ENCODE measurements around the gene CRIP3.

CRIP3 gene

DNA sequence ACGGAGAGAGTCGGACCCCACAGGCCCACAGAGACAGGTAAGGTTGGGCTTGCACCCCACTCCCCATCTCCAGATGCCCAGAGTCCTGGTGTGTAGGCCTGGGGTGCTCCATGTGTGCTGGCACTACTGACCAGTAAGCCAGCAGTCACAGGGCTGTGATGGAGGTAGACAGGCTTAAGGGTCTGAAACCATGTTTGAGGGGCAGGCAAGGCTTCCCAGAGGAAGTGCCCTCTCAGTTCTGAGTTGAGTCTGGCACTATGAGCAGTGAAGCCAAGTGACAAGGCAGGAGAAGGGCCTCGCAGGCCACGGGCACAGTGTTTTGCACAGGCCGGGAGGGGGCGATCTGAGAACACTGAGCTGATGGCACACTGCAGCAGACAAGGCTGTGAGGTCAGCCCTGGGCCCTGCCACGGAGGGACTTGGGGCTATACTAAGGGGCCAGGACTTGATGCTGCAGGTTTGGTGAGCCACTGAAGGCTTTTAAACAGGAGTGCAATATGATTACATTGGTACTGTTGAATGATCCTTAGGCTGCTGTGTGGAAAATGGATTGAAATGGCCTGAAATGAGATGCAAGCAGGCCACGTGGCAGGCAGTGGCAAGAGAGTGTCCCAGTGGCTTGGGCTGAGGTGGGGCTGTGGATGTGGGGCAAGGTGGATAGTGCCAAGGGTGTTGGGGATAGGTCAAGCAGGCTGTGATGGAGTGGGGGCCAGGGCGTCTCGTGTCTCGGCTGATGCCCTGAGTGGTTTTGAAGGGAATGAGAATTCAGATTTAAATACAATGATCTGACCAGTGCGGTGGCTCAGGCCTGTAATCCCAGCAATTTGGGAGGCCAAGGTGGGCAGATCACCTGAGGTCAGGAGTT is 45.1 kb downstream of the CRIP3 start:
- TF ChIP-seq EZH2 (IDR thresholded peaks at IDR 0.05; ENCODE audit: borderline replicate concordance, low read length) = no peak
- TF ChIP-seq, protein P1, sequence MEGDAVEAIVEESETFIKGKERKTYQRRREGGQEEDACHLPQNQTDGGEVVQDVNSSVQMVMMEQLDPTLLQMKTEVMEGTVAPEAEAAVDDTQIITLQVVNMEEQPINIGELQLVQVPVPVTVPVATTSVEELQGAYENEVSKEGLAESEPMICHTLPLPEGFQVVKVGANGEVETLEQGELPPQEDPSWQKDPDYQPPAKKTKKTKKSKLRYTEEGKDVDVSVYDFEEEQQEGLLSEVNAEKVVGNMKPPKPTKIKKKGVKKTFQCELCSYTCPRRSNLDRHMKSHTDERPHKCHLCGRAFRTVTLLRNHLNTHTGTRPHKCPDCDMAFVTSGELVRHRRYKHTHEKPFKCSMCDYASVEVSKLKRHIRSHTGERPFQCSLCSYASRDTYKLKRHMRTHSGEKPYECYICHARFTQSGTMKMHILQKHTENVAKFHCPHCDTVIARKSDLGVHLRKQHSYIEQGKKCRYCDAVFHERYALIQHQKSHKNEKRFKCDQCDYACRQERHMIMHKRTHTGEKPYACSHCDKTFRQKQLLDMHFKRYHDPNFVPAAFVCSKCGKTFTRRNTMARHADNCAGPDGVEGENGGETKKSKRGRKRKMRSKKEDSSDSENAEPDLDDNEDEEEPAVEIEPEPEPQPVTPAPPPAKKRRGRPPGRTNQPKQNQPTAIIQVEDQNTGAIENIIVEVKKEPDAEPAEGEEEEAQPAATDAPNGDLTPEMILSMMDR (IDR thresholded peaks at IDR 0.05; ENCODE audit: low read length) = peak; percentile 97
- no peak overlapping the region for H2AFZ ChIP-seq (ENCODE audit: low read length)
- H3K27ac ChIP-seq (ENCODE audit: low read depth, low read length, poor library complexity, severe bottlenecking) = no peak overlapping the region

DNA sequence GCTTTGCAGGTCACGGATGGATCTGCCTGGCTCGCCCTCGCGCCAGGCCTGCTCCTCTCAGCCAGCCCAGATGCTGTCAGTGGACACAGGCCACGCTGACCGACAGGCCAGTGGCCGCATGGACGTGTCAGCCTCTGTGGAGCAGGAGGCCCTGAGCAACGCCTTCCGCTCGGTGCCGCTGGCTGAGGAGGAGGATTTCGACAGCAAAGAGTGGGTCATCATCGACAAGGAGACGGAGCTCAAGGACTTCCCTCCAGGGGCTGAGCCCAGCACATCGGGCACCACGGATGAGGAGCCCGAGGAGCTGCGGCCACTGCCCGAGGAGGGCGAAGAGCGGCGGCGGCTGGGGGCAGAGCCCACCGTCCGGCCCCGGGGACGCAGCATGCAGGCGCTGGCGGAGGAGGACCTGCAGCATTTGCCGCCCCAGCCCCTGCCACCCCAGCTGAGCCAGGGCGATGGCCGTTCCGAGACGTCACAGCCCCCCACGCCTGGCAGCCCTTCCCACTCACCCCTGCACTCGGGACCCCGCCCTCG is 45.8 kb downstream of the CRIP3 start:
- Histone ChIP-seq H3K4me2 (ENCODE audit: low read length) (no peak overlapping the region), H3K4me3 (ENCODE audit: low read depth, low read length, poor library complexity, severe bottlenecking) (no peak overlapping the region), H3F3A (ENCODE audit: insufficient read depth, low read length) (no peaks in the 10 kb centered on the region), H4K20me1 (ENCODE audit: insufficient read depth, low read length) (no peaks in the 10 kb centered on the region), H2AFZ (ENCODE audit: low read length) (no peak overlapping the region), H3K9ac (ENCODE audit: low read length) (no peak overlapping the region), H3K4me1 (ENCODE audit: insufficient read depth, low read length, severe bottlenecking) (no peaks in the 10 kb centered on the region), H3K36me3 (ENCODE audit: insufficient read depth, low read length) (no peaks in the 10 kb centered on the region), H3K79me2 (ENCODE audit: insufficient read depth, low read length) (no peaks in the 10 kb centered on the region), H3K27ac (ENCODE audit: low read depth, low read length, poor library complexity, severe bottlenecking) (no peak overlapping the region), H3K9me2 (ENCODE audit: low read depth, low read length) (no peaks in the 10 kb centered on the region), H3K27me3 (ENCODE audit: insufficient read depth, low read length) (no peaks in the 10 kb centered on the region; the same call in 1 of the 2 replicates), H3K9me3 (ENCODE audit: low read length) (no peaks in the 10 kb centered on the region)
- no peak for TF ChIP-seq EZH2 (IDR thresholded peaks at IDR 0.05; ENCODE audit: borderline replicate concordance, low read length)
- TF ChIP-seq, protein P1 (IDR thresholded peaks at IDR 0.05; ENCODE audit: low read length) = no peak

More for the DNA sequence above, 45.1 kb downstream of the CRIP3 start:
- H3K9me2 ChIP-seq (ENCODE audit: low read depth, low read length) = no peaks in the 10 kb centered on the region
- no peak overlapping the region for H3K4me2 ChIP-seq (ENCODE audit: low read length)
- H4K20me1 ChIP-seq (ENCODE audit: insufficient read depth, low read length) = no peaks in the 10 kb centered on the region
- no peaks in the 10 kb centered on the region for H3F3A ChIP-seq (ENCODE audit: insufficient read depth, low read length)
- no peaks in the 10 kb centered on the region; the same call in 1 of the 2 replicates for H3K27me3 ChIP-seq (ENCODE audit: insufficient read depth, low read length)
- no peak overlapping the region for H3K9ac ChIP-seq (ENCODE audit: low read length)
- no peaks in the 10 kb centered on the region for H3K79me2 ChIP-seq (ENCODE audit: insufficient read depth, low read length)
- H3K4me1 ChIP-seq (ENCODE audit: insufficient read depth, low read length, severe bottlenecking) = no peaks in the 10 kb centered on the region
- H3K36me3 ChIP-seq (ENCODE audit: insufficient read depth, low read length) = no peaks in the 10 kb centered on the region
- no peak overlapping the region for H3K4me3 ChIP-seq (ENCODE audit: low read depth, low read length, poor library complexity, severe bottlenecking)
- H3K9me3 ChIP-seq (ENCODE audit: low read length) = no peaks in the 10 kb centered on the region

DNA sequence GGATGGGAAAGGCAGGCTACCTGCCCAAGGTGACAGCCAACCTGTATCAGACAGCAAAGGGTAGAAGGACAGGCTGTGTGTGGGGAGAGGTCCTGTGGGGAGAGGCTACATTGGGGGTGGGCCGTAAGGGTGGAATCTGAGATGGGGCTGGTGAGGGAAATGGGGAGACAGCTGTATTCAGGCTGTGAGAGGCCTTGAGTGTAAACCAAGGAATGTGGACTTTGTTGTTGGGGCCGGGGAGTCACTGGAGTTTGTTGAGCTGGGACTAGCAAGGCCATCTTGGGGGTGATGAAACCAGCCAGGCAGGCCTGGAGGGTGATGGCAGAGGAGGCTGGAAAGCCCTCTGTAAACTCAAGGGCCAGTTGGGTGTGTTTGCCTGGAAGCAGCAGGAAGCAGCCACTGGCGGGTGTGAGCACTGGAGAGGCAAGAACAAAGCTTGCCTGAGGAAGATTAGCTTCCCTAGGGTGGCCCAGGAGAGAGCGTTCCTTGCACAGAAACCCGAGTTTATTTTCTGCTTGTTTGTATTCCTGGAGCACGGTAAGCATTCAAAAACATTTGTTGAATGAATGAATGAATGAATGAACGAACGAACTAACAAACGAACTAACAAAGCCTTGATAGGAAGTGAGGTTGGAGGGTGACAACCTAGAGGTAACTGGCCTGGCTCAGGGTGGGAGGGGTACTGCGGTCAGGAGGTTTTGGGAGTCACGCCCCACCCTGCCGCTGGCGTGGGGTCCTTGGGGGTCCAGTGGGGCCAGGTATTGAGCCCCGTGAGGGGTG is 46.4 kb downstream of the CRIP3 start:
- H3K27ac ChIP-seq (ENCODE audit: low read depth, low read length, poor library complexity, severe bottlenecking) = no peak overlapping the region
- H3K36me3 ChIP-seq (ENCODE audit: insufficient read depth, low read length) = no peaks in the 10 kb centered on the region

More for the DNA sequence above, 46.4 kb downstream of the CRIP3 start:
- H3F3A ChIP-seq (ENCODE audit: insufficient read depth, low read length) = no peaks in the 10 kb centered on the region
- no peaks in the 10 kb centered on the region for H3K79me2 ChIP-seq (ENCODE audit: insufficient read depth, low read length)
- no peak overlapping the region for H3K4me2 ChIP-seq (ENCODE audit: low read length)
- no peaks in the 10 kb centered on the region for H4K20me1 ChIP-seq (ENCODE audit: insufficient read depth, low read length)
- no peak for TF ChIP-seq EZH2 (IDR thresholded peaks at IDR 0.05; ENCODE audit: borderline replicate concordance, low read length)
- TF ChIP-seq, protein P1 (IDR thresholded peaks at IDR 0.05; ENCODE audit: low read length) = no peak
- no peak overlapping the region for H2AFZ ChIP-seq (ENCODE audit: low read length)
- no peaks in the 10 kb centered on the region for H3K4me1 ChIP-seq (ENCODE audit: insufficient read depth, low read length, severe bottlenecking)
- no peaks in the 10 kb centered on the region for H3K9me3 ChIP-seq (ENCODE audit: low read length)
- no peak overlapping the region for H3K9ac ChIP-seq (ENCODE audit: low read length)
- H3K4me3 ChIP-seq (ENCODE audit: low read depth, low read length, poor library complexity, severe bottlenecking) = no peak overlapping the region
- no peaks in the 10 kb centered on the region for H3K9me2 ChIP-seq (ENCODE audit: low read depth, low read length)
- H3K27me3 ChIP-seq (ENCODE audit: insufficient read depth, low read length) = no peaks in the 10 kb centered on the region; the same call in 1 of the 2 replicates

Data from OCI-LY1 (cell line).